ENCODE measurements around the gene MATCAP1.
A peak's percentile ranks its signal among the peaks of the same experiment; 100 is the strongest.

- TF ChIP-seq CTCF (IDR thresholded peaks at IDR 0.05) = peak; percentile 75
- no peak for TF ChIP-seq JUND (IDR thresholded peaks at IDR 0.05)
Measured at GRCh38 chr16:67184995-67185650, 1.4 kb upstream of the MATCAP1 start.

Data from SK-N-SH (cell line).